PC-9 (cell line): ENCODE results near the gene GHR. TPM values are rescaled to one million over a fixed set of nuclear protein-coding genes. Genes with fewer than 3 reads are reported as not detected.

Source experiments
- BruUV-seq: library from RNA; stranded (reverse); fragments of 400-500 nt; replicated peaks from 2 replicates; lab custom pipeline; 2021; lab: Mats Ljungman, UMichigan
- CTCF ChIA-PET: fragments of 300-600 bp; sonication (Branson Sonifier 250); formaldehyde crosslinking; loops from one replicate; lab custom pipeline; 2022; ENCODE audit warnings: antibody characterized with exemption; lab: Charles Lee
- POLR2A ChIA-PET: fragments of 300-600 bp; sonication (Branson Sonifier 250); formaldehyde crosslinking; loops from one replicate; lab custom pipeline; 2022; ENCODE audit warnings: antibody characterized with exemption; ENCODE audit not compliant: unreplicated experiment; lab: Charles Lee
- DNase-seq, 2 experiments: peaks; one replicate each; pipeline versions ENCODE4 v3.0.0 to v3.0.0-alpha.2; 2015 to 2022; ENCODE audit warnings: mixed read lengths in 1 of 2
- H2AFZ ChIP-seq: fragments of 200-600 bp; sonication (generic); 2 replicates; pipeline ENCODE4 v1.8.1; 2017; ENCODE audit warnings: antibody characterized with exemption
- H3F3A ChIP-seq: fragments of 200-600 bp; sonication (generic); 2 replicates; pipeline ENCODE4 v1.8.1; 2017; ENCODE audit warnings: antibody characterized with exemption, mild to moderate bottlenecking, low read depth; ENCODE audit not compliant: insufficient read depth
- H3K27ac ChIP-seq: fragments of 200-600 bp; sonication (generic); 2 replicates; pipeline ENCODE4 v1.6.1; 2016; ENCODE audit warnings: mixed run types
- H3K27me3 ChIP-seq: fragments of 200-600 bp; sonication (generic); 2 replicates; pipeline ENCODE4 v1.6.1; 2016; ENCODE audit warnings: low read depth, mixed run types; ENCODE audit not compliant: insufficient read depth
- H3K36me3 ChIP-seq: fragments of 200-600 bp; sonication (generic); 2 replicates; pipeline ENCODE4 v1.6.1; 2016; ENCODE audit warnings: low read depth, mixed run types
- H3K4me1 ChIP-seq: fragments of 200-600 bp; sonication (generic); replicated peaks from 2 replicates; pipeline ENCODE4 v1.6.1; 2016; ENCODE audit warnings: mixed run types; ENCODE audit not compliant: insufficient read depth
- H3K4me2 ChIP-seq: fragments of 200-600 bp; sonication (generic); 2 replicates; pipeline ENCODE4 v1.6.1; 2017; ENCODE audit warnings: mixed run types
- H3K4me3 ChIP-seq: fragments of 200-600 bp; sonication (generic); 2 replicates; pipeline ENCODE4 v1.6.1; 2016; ENCODE audit warnings: mixed run types
- H3K79me2 ChIP-seq: fragments of 200-600 bp; sonication (generic); 2 replicates; pipeline ENCODE4 v1.6.1; 2017; ENCODE audit warnings: low read depth, mixed run types
- H3K9me2 ChIP-seq: fragments of 200-600 bp; sonication (generic); 2 replicates; pipeline ENCODE4 v1.8.1; 2017; ENCODE audit warnings: mild to moderate bottlenecking; ENCODE audit not compliant: insufficient read depth
- H3K9me3 ChIP-seq: fragments of 200-600 bp; sonication (generic); 2 replicates; pipeline ENCODE4 v1.8.1; 2016; ENCODE audit warnings: low read depth; ENCODE audit not compliant: insufficient read depth
- H4K20me1 ChIP-seq: fragments of 200-600 bp; sonication (generic); 2 replicates; pipeline ENCODE4 v1.8.1; 2017; ENCODE audit not compliant: insufficient read depth
- EZH2 ChIP-seq: fragments of 200-600 bp; sonication (generic); IDR thresholded peaks from 2 replicates; pipeline ENCODE4 v1.8.0; 2017; ENCODE audit warnings: antibody characterized with exemption, low read depth
- intact Hi-C: fragments of 100-400 bp; cut with micrococcal nuclease; formaldehyde crosslinking; loops from one replicate; pipeline ENCODE4 v1.10.0; 2022; ENCODE audit not compliant: unreplicated experiment
- total RNA-seq: library from RNA; stranded (reverse); gene quantifications from 2 replicates; pipeline ENCODE4 v1.2.3, GENCODE V29; 2021
- TF ChIP-seq, protein P1 (sequence below): fragments of 200-600 bp; sonication (generic); conservative IDR thresholded peaks from 2 replicates; pipeline ENCODE4 v1.6.1; 2017; ENCODE audit warnings: mixed run types, antibody characterized with exemption, mild to moderate bottlenecking, moderate library complexity

GHR gene
- total RNA-seq, 1 experiment from 2014 or later, result not detected

DNA sequence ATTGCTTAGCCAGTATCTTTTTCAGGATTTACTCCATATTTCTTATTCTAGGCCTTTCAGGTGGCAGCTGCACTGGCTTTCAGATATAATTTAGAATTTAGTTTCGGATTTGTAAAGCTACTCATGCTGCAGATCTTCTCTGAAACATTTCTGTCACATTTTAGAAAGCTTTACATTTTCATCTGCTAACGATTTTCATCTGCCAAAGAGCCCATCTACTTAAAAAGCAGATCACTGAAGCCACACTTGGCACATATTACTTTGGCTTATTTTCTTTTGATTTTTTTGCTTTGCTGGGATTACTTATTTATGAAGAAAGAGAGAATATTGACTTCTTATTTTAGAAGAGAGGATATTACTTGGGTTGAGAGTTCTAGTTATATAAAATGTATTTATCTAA, 98.2 kb downstream of the GHR start:
- no peak for TF ChIP-seq EZH2
- TF ChIP-seq, protein P1, sequence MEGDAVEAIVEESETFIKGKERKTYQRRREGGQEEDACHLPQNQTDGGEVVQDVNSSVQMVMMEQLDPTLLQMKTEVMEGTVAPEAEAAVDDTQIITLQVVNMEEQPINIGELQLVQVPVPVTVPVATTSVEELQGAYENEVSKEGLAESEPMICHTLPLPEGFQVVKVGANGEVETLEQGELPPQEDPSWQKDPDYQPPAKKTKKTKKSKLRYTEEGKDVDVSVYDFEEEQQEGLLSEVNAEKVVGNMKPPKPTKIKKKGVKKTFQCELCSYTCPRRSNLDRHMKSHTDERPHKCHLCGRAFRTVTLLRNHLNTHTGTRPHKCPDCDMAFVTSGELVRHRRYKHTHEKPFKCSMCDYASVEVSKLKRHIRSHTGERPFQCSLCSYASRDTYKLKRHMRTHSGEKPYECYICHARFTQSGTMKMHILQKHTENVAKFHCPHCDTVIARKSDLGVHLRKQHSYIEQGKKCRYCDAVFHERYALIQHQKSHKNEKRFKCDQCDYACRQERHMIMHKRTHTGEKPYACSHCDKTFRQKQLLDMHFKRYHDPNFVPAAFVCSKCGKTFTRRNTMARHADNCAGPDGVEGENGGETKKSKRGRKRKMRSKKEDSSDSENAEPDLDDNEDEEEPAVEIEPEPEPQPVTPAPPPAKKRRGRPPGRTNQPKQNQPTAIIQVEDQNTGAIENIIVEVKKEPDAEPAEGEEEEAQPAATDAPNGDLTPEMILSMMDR, result no peak
- no peak overlapping the region for H3K27ac ChIP-seq
- H3K4me2 ChIP-seq, result no peak overlapping the region
- no peak overlapping the region for H3K4me3 ChIP-seq
- no peaks in the 10 kb centered on the region for H3K79me2 ChIP-seq
- H3K36me3 ChIP-seq, result no peaks in the 10 kb centered on the region
- POLR2A ChIA-PET, result no interaction called here
- CTCF ChIA-PET, result no interaction called here
- H3K9me2 ChIP-seq, result no peaks in the 10 kb centered on the region
- H3K27me3 ChIP-seq, result no peaks in the 10 kb centered on the region
- H4K20me1 ChIP-seq, result no peaks in the 10 kb centered on the region
- no peaks in the 10 kb centered on the region for H3K9me3 ChIP-seq
- no peaks in the 10 kb centered on the region for H3F3A ChIP-seq
- no peaks in the 10 kb centered on the region for H3K4me1 ChIP-seq
- H2AFZ ChIP-seq, result no peak overlapping the region
- intact Hi-C loops, result no loop called here
- no peak for DNase-seq
- BruUV-seq, result no TSS peak

DNA sequence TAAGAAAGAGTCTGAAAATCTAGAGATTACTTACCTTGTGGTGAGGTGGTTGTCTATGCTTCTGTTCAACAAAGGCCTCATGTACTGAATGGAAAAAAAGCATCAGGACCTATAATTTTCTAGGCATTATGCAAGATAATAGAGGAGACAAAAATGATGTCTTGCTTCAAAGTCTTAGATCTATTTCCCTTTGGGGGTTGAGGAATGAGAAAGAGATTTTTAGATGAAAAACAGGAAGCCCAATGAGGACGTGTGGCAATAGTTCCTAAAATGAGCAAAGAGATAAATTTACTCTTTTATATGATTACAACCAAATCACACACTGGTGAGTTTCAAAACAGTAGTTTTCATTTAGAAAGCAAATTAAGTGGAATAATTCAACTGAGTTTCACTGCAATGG, 99.5 kb downstream of the GHR start:
- POLR2A ChIA-PET, result no interaction called here
- Histone ChIP-seq H3K9me2 (no peaks in the 10 kb centered on the region), H3K4me1 (no peaks in the 10 kb centered on the region), H3K9me3 (no peaks in the 10 kb centered on the region), H2AFZ (no peak overlapping the region), H3K79me2 (no peaks in the 10 kb centered on the region), H3K36me3 (no peaks in the 10 kb centered on the region), H4K20me1 (0 out of 2 replicates have a peak, but pooled peaks cover 5% of the 10 kb centered on the region), H3K4me2 (no peak overlapping the region), H3K4me3 (no peak overlapping the region), H3F3A (no peaks in the 10 kb centered on the region), H3K27ac (no peak overlapping the region), H3K27me3 (no peaks in the 10 kb centered on the region)
- CTCF ChIA-PET, result no interaction called here
- no peak for DNase-seq
- no TSS peak for BruUV-seq
- intact Hi-C loops, result no loop called here
- no peak for TF ChIP-seq EZH2
- TF ChIP-seq, protein P1, result no peak

DNA sequence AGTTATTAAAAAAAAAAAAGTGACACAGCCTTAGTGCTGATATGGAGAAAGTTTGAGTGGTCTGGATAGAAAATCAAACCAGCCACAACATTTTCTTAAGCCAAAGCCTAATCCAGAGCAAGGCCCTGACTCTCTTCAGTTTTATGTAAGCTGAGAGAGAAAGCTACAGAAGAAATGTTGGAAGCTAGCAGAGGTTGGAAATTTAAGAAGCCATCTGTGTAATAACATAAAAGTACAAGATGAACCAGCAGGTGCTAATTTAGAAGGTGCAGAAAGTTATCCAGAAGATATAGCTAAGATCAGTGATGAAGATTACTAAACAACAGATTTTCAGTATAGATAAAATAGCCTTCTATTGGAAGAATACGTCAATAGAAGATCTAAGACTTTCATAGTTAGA, 102.9 kb downstream of the GHR start:
- no peak for DNase-seq
- H3F3A ChIP-seq, result no peaks in the 10 kb centered on the region
- TF ChIP-seq EZH2, result no peak
- TF ChIP-seq, protein P1, result no peak
- BruUV-seq, result no TSS peak
- no peaks in the 10 kb centered on the region for H3K4me1 ChIP-seq
- H3K27ac ChIP-seq, result no peak overlapping the region
- H4K20me1 ChIP-seq, result 0 out of 2 replicates have a peak, but pooled peaks cover 5% of the 10 kb centered on the region
- intact Hi-C loops, result no loop called here
- H3K9me3 ChIP-seq, result no peaks in the 10 kb centered on the region
- ChIA-PET CTCF (no interaction called here), POLR2A (no interaction called here)
- no peaks in the 10 kb centered on the region for H3K27me3 ChIP-seq
- H2AFZ ChIP-seq, result 0 out of 2 replicates have a peak overlapping the region, but pooled peaks have one; percentile 10
- H3K36me3 ChIP-seq, result no peaks in the 10 kb centered on the region
- H3K79me2 ChIP-seq, result no peaks in the 10 kb centered on the region
- H3K4me3 ChIP-seq, result no peak overlapping the region
- H3K4me2 ChIP-seq, result no peak overlapping the region
- H3K9me2 ChIP-seq, result peaks cover 4% of the 10 kb centered on the region; the same call in 1 of the 2 replicates
